Natural killer cell (primary cell): ENCODE data around the gene SLC44A1. TPM values are rescaled to one million over a fixed set of nuclear protein-coding genes. Genes with fewer than 3 reads are reported as not detected.

ENCODE experiments used
- ATAC-seq, 3 donors: fragments of 150-1000 bp in 2 of 3; fragments of 200-7000 bp in 1 of 3; cut with Tn5 transposase; 1 replicate in 1 of 3; 2 replicates in 2 of 3; pipeline ENCODE4 v1.10.0; 2021; ENCODE audit warnings: mild to moderate bottlenecking in 2 of 3, moderate library complexity in 2 of 3
- DNase-seq, 2 donors: peaks; one replicate each; pipeline versions ENCODE4 v3.0.0 to v3.0.0-alpha.2; 2013 to 2021; ENCODE audit warnings: mixed read lengths in 1 of 2
- H3K27ac ChIP-seq: one replicate; pipeline ENCODE4 v1.5.1; 2013; ENCODE audit warnings: mild to moderate bottlenecking, low read length
- H3K27me3 ChIP-seq: one replicate; pipeline ENCODE4 v1.6.1; 2013; ENCODE audit warnings: low read length; ENCODE audit not compliant: control insufficient read depth, insufficient read depth
- H3K36me3 ChIP-seq: one replicate; pipeline ENCODE4 v1.6.1; 2013; ENCODE audit warnings: low read length; ENCODE audit not compliant: control insufficient read depth, insufficient read depth
- H3K4me1 ChIP-seq: one replicate; pipeline ENCODE4 v1.6.1; 2013; ENCODE audit warnings: low read length; ENCODE audit not compliant: control insufficient read depth, insufficient read depth
- H3K4me3 ChIP-seq: one replicate; pipeline ENCODE4 v1.5.1; 2013; ENCODE audit warnings: low read length
- H3K9me3 ChIP-seq: one replicate; pipeline ENCODE4 v1.6.1; 2013; ENCODE audit warnings: low read length; ENCODE audit not compliant: control insufficient read depth, insufficient read depth
- H3K27ac Mint-ChIP-seq, 2 donors: one replicate each; pipeline ENCODE4 v1.8.0; 2022; ENCODE audit warnings: mild to moderate bottlenecking in 2 of 2, mixed read lengths in 2 of 2, moderate library complexity in 1 of 2
- H3K27me3 Mint-ChIP-seq, 2 donors: one replicate each; pipeline ENCODE4 v1.8.0; 2022; ENCODE audit warnings: low read depth in 2 of 2, mixed read lengths in 2 of 2
- H3K36me3 Mint-ChIP-seq: one replicate; pipeline ENCODE4 v1.8.0; 2022; ENCODE audit warnings: mixed read lengths
- H3K4me1 Mint-ChIP-seq, 2 donors: one replicate each; pipeline ENCODE4 v1.8.0; 2022; ENCODE audit warnings: mixed read lengths in 2 of 2
- H3K4me3 Mint-ChIP-seq: one replicate; pipeline ENCODE4 v1.8.0; 2022; ENCODE audit warnings: mild to moderate bottlenecking, moderate library complexity, mixed read lengths
- H3K9me3 Mint-ChIP-seq, 2 donors: one replicate each; pipeline ENCODE4 v1.8.0; 2022; ENCODE audit warnings: mixed read lengths in 2 of 2
- CTCF ChIP-seq: fragments of 200-600 bp; IDR thresholded peaks from one replicate; pipeline ENCODE4 v1.8.0; 2022; ENCODE audit warnings: antibody characterized with exemption
- WGBS: methylation state at CpG from one replicate; pipeline ENCODE4 v1.1.7; 2013; ENCODE audit warnings: missing lambda C conversion rate; ENCODE audit not compliant: insufficient coverage; 5-methylcytosine and 5-hydroxymethylcytosine counted together
- intact Hi-C: fragments of 100-400 bp; cut with micrococcal nuclease; formaldehyde crosslinking; loops from one replicate; pipeline ENCODE4 v1.14.2; 2022
- total RNA-seq, 4 donors: library from RNA; stranded (reverse); fragments of 120-200 nt in 1 of 4; gene quantifications; one replicate each; pipeline versions ENCODE4 v1.2.3 to v1.2.4, GENCODE V29; 2013 to 2022

Gene SLC44A1
- total RNA-seq, 3 donors from 2014 or later (not counting 1 experiment from before 2014, with no cell fraction given) = 7.1 to 8.3 (median 7.9) TPM

- intact Hi-C loops = no loop called here
- no peak overlapping the region for H3K4me3 ChIP-seq
- TF ChIP-seq CTCF = no peak
- H3K4me3 Mint-ChIP-seq = no peak overlapping the region
- H3K9me3 ChIP-seq = no peaks in the 10 kb centered on the region
- no peak for ATAC-seq
- 95% methylated on average over 9 of the region's 9 CpGs for WGBS
- H3K27me3 Mint-ChIP-seq = no peaks in the 10 kb centered on the region
- no peaks in the 10 kb centered on the region for H3K4me1 Mint-ChIP-seq
- H3K4me1 ChIP-seq = no peaks in the 10 kb centered on the region
- no peak for DNase-seq
- H3K36me3 ChIP-seq = no peaks in the 10 kb centered on the region
- H3K27ac Mint-ChIP-seq = no peak overlapping the region
- no peaks in the 10 kb centered on the region for H3K27me3 ChIP-seq
- H3K27ac ChIP-seq = no peak overlapping the region
- H3K9me3 Mint-ChIP-seq = no peaks in the 10 kb centered on the region
- no peaks in the 10 kb centered on the region for H3K36me3 Mint-ChIP-seq
Measured at GRCh38 chr9:105431424-105432246, 187.2 kb downstream of the SLC44A1 start.

GRCh38 chr9:105432247-105432842 is 187.9 kb downstream of the SLC44A1 start:
- TF ChIP-seq CTCF = no peak
- no peaks in the 10 kb centered on the region for H3K36me3 ChIP-seq
- no peak overlapping the region for H3K27ac Mint-ChIP-seq
- intact Hi-C loops = no loop called here
- H3K9me3 ChIP-seq = no peaks in the 10 kb centered on the region
- H3K27ac ChIP-seq = no peak overlapping the region
- no peaks in the 10 kb centered on the region for H3K27me3 ChIP-seq
- H3K27me3 Mint-ChIP-seq = no peaks in the 10 kb centered on the region
- DNase-seq (no peak), ATAC-seq (no peak)
- no peaks in the 10 kb centered on the region for H3K36me3 Mint-ChIP-seq
- no peak overlapping the region for H3K4me3 Mint-ChIP-seq
- H3K4me1 ChIP-seq = no peaks in the 10 kb centered on the region
- H3K4me1 Mint-ChIP-seq = no peaks in the 10 kb centered on the region
- 100% methylated on average over 2 of the region's 2 CpGs for WGBS
- no peak overlapping the region for H3K4me3 ChIP-seq
- no peaks in the 10 kb centered on the region for H3K9me3 Mint-ChIP-seq

GRCh38 chr9:105435453-105435852 is 191.0 kb downstream of the SLC44A1 start:
- DNase-seq (no peak), ATAC-seq (no peak)
- H3K36me3 ChIP-seq = no peaks in the 10 kb centered on the region
- Mint-ChIP-seq H3K27me3 (no peaks in the 10 kb centered on the region), H3K4me3 (no peak overlapping the region), H3K27ac (no peak overlapping the region), H3K36me3 (no peaks in the 10 kb centered on the region), H3K4me1 (no peaks in the 10 kb centered on the region), H3K9me3 (no peaks in the 10 kb centered on the region)
- intact Hi-C loops = no loop called here
- H3K27me3 ChIP-seq = no peaks in the 10 kb centered on the region
- H3K9me3 ChIP-seq = no peaks in the 10 kb centered on the region
- no peak overlapping the region for H3K27ac ChIP-seq
- 89% methylated on average over 3 of the region's 3 CpGs for WGBS
- H3K4me1 ChIP-seq = no peaks in the 10 kb centered on the region
- H3K4me3 ChIP-seq = no peak overlapping the region
- no peak for TF ChIP-seq CTCF
